Gastroesophageal sphincter (tissue), 3 donors: ENCODE results near the gene BCR.

Source experiments
- CTCF ChIP-seq, 4 experiments: fragments of 200-600 bp in 2 of 4; fragments of 450-650 bp in 2 of 4; sonication (generic) in 1 of 4; IDR thresholded peaks; one replicate each; pipeline ENCODE4 v1.5.1; 2017 to 2019; ENCODE audit warnings: antibody characterized with exemption in 4 of 4, mild to moderate bottlenecking in 2 of 4, moderate library complexity in 2 of 4
- EP300 ChIP-seq: sonication (generic); formaldehyde crosslinking; IDR thresholded peaks from one replicate; pipeline ENCODE4 v1.6.1; 2017; ENCODE audit warnings: antibody characterized with exemption, mild to moderate bottlenecking
- POLR2A ChIP-seq, 2 donors: fragments of 450-650 bp; IDR thresholded peaks; one replicate each; pipeline ENCODE4 v1.6.1; 2017; ENCODE audit warnings: antibody characterized with exemption in 2 of 2, mild to moderate bottlenecking in 2 of 2, moderate library complexity in 1 of 2

DNA sequence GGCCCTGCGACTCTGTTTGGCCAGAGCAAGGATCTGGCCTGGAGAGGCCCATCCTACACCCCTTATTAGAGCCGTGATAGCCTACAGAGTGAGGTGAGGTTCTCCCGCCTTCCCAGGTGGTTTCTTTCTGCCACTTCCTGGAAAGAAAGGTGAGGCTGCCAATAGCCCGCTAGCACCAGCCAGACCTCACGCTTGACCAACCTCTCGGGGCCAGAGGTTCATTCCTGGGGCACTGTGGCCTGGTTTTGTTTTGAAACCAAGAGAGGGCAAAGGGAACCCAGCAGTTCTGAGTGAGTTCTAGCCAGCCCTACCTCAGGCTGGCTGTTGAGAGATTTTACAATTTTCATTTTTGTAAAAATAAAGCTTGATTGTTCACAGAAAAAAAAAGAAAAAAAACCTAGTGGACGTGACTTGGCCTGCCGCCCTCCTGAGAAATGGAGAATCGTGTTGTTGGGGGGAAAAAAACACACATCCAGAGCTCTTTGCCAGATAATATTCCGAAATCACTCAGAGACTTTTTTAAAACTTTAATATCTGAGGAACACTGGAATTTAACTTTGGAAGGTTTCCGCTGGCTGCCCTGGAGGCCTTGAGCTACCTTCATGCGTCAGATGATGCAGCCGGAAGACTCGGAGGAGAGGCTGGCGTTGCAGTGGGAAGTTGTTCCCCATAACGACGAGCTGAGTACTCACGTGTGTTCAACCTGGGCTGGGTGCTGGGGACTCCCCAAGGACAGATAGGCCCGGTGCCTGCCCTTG, 84.5 kb downstream of the BCR start:
- TF ChIP-seq CTCF (IDR thresholded peaks at IDR 0.05) (no peak), POLR2A (IDR thresholded peaks at IDR 0.05) (no peak), EP300 (no peak)
